Sigmoid colon (tissue), 7 donors: ENCODE results near the gene GPR22. TPM values are rescaled to one million over a fixed set of nuclear protein-coding genes. Genes with fewer than 3 reads are reported as not detected.

Source experiments
- DNase-seq: peaks from one replicate; pipeline ENCODE4 v3.0.0-alpha.2; 2019
- H3K27ac ChIP-seq, 4 donors: fragments of 200-600 bp; sonication (generic); one replicate each; pipeline ENCODE4 v1.5.1; 2016 to 2019; ENCODE audit warnings: mild to moderate bottlenecking in 1 of 4
- H3K27me3 ChIP-seq, 3 donors: fragments of 200-600 bp; sonication (generic); one replicate each; pipeline ENCODE4 v1.5.1; 2019; ENCODE audit warnings: mild to moderate bottlenecking in 1 of 3
- H3K36me3 ChIP-seq, 4 donors: fragments of 200-600 bp; sonication (generic); one replicate each; pipeline ENCODE4 v1.5.1; 2016 to 2019
- H3K4me1 ChIP-seq, 4 donors: fragments of 200-600 bp; sonication (generic); one replicate each; pipeline ENCODE4 v1.5.1; 2017 to 2019
- H3K4me3 ChIP-seq, 4 donors: fragments of 200-600 bp; sonication (generic); one replicate each; pipeline ENCODE4 v1.5.1; 2017 to 2019; ENCODE audit warnings: mild to moderate bottlenecking in 2 of 4, moderate library complexity in 1 of 4
- H3K9me3 ChIP-seq, 4 donors: fragments of 200-600 bp in 3 of 4; sonication (generic) in 3 of 4; one replicate each; pipeline versions ENCODE4 v1.5.1 to v1.6.1; 2013 to 2019
- CTCF ChIP-seq, 4 experiments: fragments of 450-650 bp in 3 of 4; fragments of 200-600 bp in 1 of 4; IDR thresholded peaks; one replicate each; pipeline ENCODE4 v1.5.1; 2016 to 2019; ENCODE audit warnings: antibody characterized with exemption in 4 of 4, mild to moderate bottlenecking in 3 of 4, moderate library complexity in 2 of 4
- EP300 ChIP-seq, 4 donors: sonication (generic); formaldehyde crosslinking; IDR thresholded peaks; one replicate each; pipeline ENCODE4 v1.6.1; 2017; ENCODE audit warnings: antibody characterized with exemption in 4 of 4
- POLR2A ChIP-seq, 2 donors: fragments of 450-650 bp; IDR thresholded peaks; one replicate each; pipeline ENCODE4 v1.6.1; 2016; ENCODE audit warnings: antibody characterized with exemption in 2 of 2, mild to moderate bottlenecking in 2 of 2, moderate library complexity in 2 of 2
- POLR2AphosphoS5 ChIP-seq, 4 donors: sonication (generic); formaldehyde crosslinking; IDR thresholded peaks; one replicate each; pipeline ENCODE4 v1.6.1; 2017; ENCODE audit warnings: antibody characterized with exemption in 4 of 4
- WGBS, 2 donors: extraction: QIAGEN DNeasy Blood & Tissue Kit; methylation state at CpG; one replicate each; pipeline ENCODE4 v1.1.7; 2013; 5-methylcytosine and 5-hydroxymethylcytosine counted together
- intact Hi-C: fragments of 100-400 bp; cut with DNase I; formaldehyde crosslinking; loops from one replicate; pipeline ENCODE4 v1.15.1; 2023
- polyA plus RNA-seq, 3 donors: library from polyadenylated mRNA; stranded (reverse); fragments of 200-250 nt; gene quantifications; one replicate each; pipeline ENCODE4 v1.2.3, GENCODE V29; 2013
- small RNA-seq, 3 donors: library from RNA; depleted of rRNA; stranded (forward); fragments of <200 nt; gene quantifications; one replicate each; pipeline ENCODE3, GENCODE V24; 2016
- total RNA-seq, 4 donors: library from RNA; depleted of rRNA; stranded (reverse); fragments of >200 nt; gene quantifications; one replicate each; pipeline ENCODE4 v1.1.0, GENCODE V29; 2016
- donor health status: healthy with polysubstance abuse.
- donor health status: Bipolar disorder and iron deficiency.
- donor health status: healthy.

GPR22 gene
- total and polyA plus RNA-seq, 7 donors = 0.10 to 1.1 (median 0.55) TPM; not detected in 3

GRCh38 chr7:107505997-107506673 is 36.3 kb downstream of the GPR22 start:
- no peak overlapping the region for H3K4me3 ChIP-seq
- H3K4me1 ChIP-seq = no peaks in the 10 kb centered on the region
- no peaks in the 10 kb centered on the region for H3K9me3 ChIP-seq
- intact Hi-C loops = no loop called here
- DNase-seq = no peak
- no peak for TF ChIP-seq POLR2AphosphoS5 (IDR thresholded peaks at IDR 0.05)
- TF ChIP-seq POLR2A (IDR thresholded peaks at IDR 0.05) = no peak
- TF ChIP-seq EP300 (IDR thresholded peaks at IDR 0.05) = no peak
- TF ChIP-seq CTCF (IDR thresholded peaks at IDR 0.05) = no peak
- no peak overlapping the region for H3K27ac ChIP-seq
- H3K27me3 ChIP-seq = no peaks in the 10 kb centered on the region
- WGBS, 2 donors = 16 to 60% methylated on average over 2 of the region's 2 CpGs
- H3K36me3 ChIP-seq = no peaks in the 10 kb centered on the region

GRCh38 chr7:107506674-107507339 is 37.0 kb downstream of the GPR22 start:
- Histone ChIP-seq H3K4me3 (no peak overlapping the region), H3K27me3 (no peaks in the 10 kb centered on the region), H3K36me3 (no peaks in the 10 kb centered on the region), H3K4me1 (no peaks in the 10 kb centered on the region), H3K27ac (no peak overlapping the region), H3K9me3 (no peaks in the 10 kb centered on the region)
- DNase-seq = no peak
- 22 to 60% methylated on average over 7 of the region's 7 CpGs for WGBS, 2 donors
- intact Hi-C loops = no loop called here
- no peak for TF ChIP-seq CTCF (IDR thresholded peaks at IDR 0.05)
- no peak for TF ChIP-seq POLR2A (IDR thresholded peaks at IDR 0.05)
- no peak for TF ChIP-seq EP300 (IDR thresholded peaks at IDR 0.05)
- no peak for TF ChIP-seq POLR2AphosphoS5 (IDR thresholded peaks at IDR 0.05)

Small RNAs within 50 kb of the gene (small RNA-seq; reads per million reads assigned to genes)
- gene AC002381.1 = 0 reads per million in 3 donors

Other genes with a start within 250 kb of the GPR22 start
- 10 to 100 TPM; 26.8 to 73.4 (median 30.2) TPM for gene COG5, start 93.9 kb downstream of the GPR22 start, total RNA-seq
- 10 to 100 TPM; 11.0 to 27.6 (median 15.7) TPM for gene COG5, start 93.9 kb downstream of the GPR22 start, polyA plus RNA-seq
- 10 to 100 TPM in 1 of 4 donors, 1 to 10 TPM in 3; 5.4 to 10.3 (median 8.3) TPM for gene DUS4L, start 93.9 kb downstream of the GPR22 start, total RNA-seq
- gene DUS4L, start 93.9 kb downstream of the GPR22 start, polyA plus RNA-seq = 1 to 10 TPM; 3.2 to 5.4 (median 4.3) TPM
- gene BCAP29, start 110.2 kb downstream of the GPR22 start, total RNA-seq = 100 to 1,000 TPM; 104 to 173 (median 137) TPM
- 10 to 100 TPM; 15.6 to 38.2 (median 19.9) TPM for gene BCAP29, start 110.2 kb downstream of the GPR22 start, polyA plus RNA-seq
- 1 to 10 TPM in 2 of 4 donors, under 1 TPM in 2; 0.36 to 1.4 (median 0.85) TPM for gene SLC26A4, start 190.8 kb downstream of the GPR22 start, total RNA-seq
- under 1 TPM in 2 of 3 donors, not detected in 1; 0.25 to 0.60 TPM for gene SLC26A4, start 190.8 kb downstream of the GPR22 start, polyA plus RNA-seq